IMR-90 (cell line): ENCODE measurements around the gene FAM81A. TPM values are rescaled to one million over a fixed set of nuclear protein-coding genes. Genes with fewer than 3 reads are reported as not detected.

Source experiments
- ATAC-seq: fragments of 200-7000 bp; cut with Tn5 transposase; 2 replicates; pipeline ENCODE4 v1.9.1; 2020; ENCODE audit warnings: low read depth, mild to moderate bottlenecking, moderate library complexity
- BruUV-seq: library from RNA; stranded (reverse); fragments of 400-500 nt; replicated peaks from 2 replicates; lab custom pipeline; 2021; lab: Mats Ljungman, UMichigan
- CTCF ChIA-PET: fragments of 300-600 bp; formaldehyde crosslinking; extraction: SDS; loops from one replicate; lab custom pipeline; 2021; ENCODE audit warnings: antibody characterized with exemption; lab: Yijun Ruan, JAX
- POLR2A ChIA-PET: fragments of 300-600 bp; sonication (Branson Sonifier 250); formaldehyde crosslinking; loops from one replicate; lab custom pipeline; 2022; ENCODE audit warnings: antibody characterized with exemption; ENCODE audit not compliant: unreplicated experiment; lab: Charles Lee
- DNase-seq: peaks from one replicate; pipeline ENCODE4 v3.0.0; 2013
- H2AFZ ChIP-seq: replicated peaks from 2 replicates; pipeline ENCODE3; 2013; ENCODE audit warnings: low read length, mild to moderate bottlenecking; ENCODE audit not compliant: poor library complexity
- H2AK5ac ChIP-seq: 2 replicates; pipeline ENCODE4 v1.6.1; 2013; ENCODE audit warnings: low read depth, low read length, inconsistent platforms
- H2AK9ac ChIP-seq: replicated peaks from 2 replicates; pipeline ENCODE3; 2013; ENCODE audit warnings: mild to moderate bottlenecking, low read depth, low read length, moderate library complexity; ENCODE audit not compliant: poor library complexity
- H2BK120ac ChIP-seq: 2 replicates; pipeline ENCODE4 v1.6.1; 2013; ENCODE audit warnings: low read depth, low read length, inconsistent platforms
- H2BK15ac ChIP-seq: 3 replicates; pipeline ENCODE4 v1.6.1; 2013; ENCODE audit warnings: low read depth, low read length, inconsistent platforms
- H2BK20ac ChIP-seq: 2 replicates; pipeline ENCODE4 v1.6.1; 2013; ENCODE audit warnings: low read depth, mild to moderate bottlenecking, inconsistent platforms, low read length, moderate library complexity
- H2BK5ac ChIP-seq: 2 replicates; pipeline ENCODE4 v1.6.1; 2013; ENCODE audit warnings: mild to moderate bottlenecking, low read depth, low read length, inconsistent platforms; ENCODE audit not compliant: poor library complexity, severe bottlenecking
- H3K14ac ChIP-seq: replicated peaks from 2 replicates; pipeline ENCODE4 v1.6.1; 2013; ENCODE audit warnings: low read depth, low read length, inconsistent platforms
- H3K18ac ChIP-seq: 2 replicates; pipeline ENCODE4 v1.6.1; 2013; ENCODE audit warnings: low read depth, low read length, control low read depth
- H3K23ac ChIP-seq: 2 replicates; pipeline ENCODE4 v1.6.1; 2013; ENCODE audit warnings: low read depth, low read length, inconsistent platforms
- H3K27ac ChIP-seq: 2 replicates; pipeline ENCODE4 v1.5.1; 2013; ENCODE audit warnings: mild to moderate bottlenecking, control low read depth, low read length; ENCODE audit not compliant: insufficient read depth
- H3K27me3 ChIP-seq: 2 replicates; pipeline ENCODE4 v1.6.1; 2013; ENCODE audit warnings: low read length; ENCODE audit not compliant: control insufficient read depth, insufficient read depth
- H3K36me3 ChIP-seq: 2 replicates; pipeline ENCODE4 v1.6.1; 2013; ENCODE audit warnings: low read length, mixed read lengths; ENCODE audit not compliant: control insufficient read depth, insufficient read depth
- H3K4ac ChIP-seq: 2 replicates; pipeline ENCODE4 v1.6.1; 2013; ENCODE audit warnings: low read depth, low read length, inconsistent platforms
- H3K4me1 ChIP-seq: 2 replicates; pipeline ENCODE4 v1.6.1; 2013; ENCODE audit warnings: low read length, mixed read lengths; ENCODE audit not compliant: control insufficient read depth, insufficient read depth
- H3K4me2 ChIP-seq: 2 replicates; pipeline ENCODE4 v1.6.1; 2013; ENCODE audit warnings: low read depth, mild to moderate bottlenecking, control low read depth, low read length, moderate library complexity
- H3K4me3 ChIP-seq: 2 replicates; pipeline ENCODE4 v1.5.1; 2013; ENCODE audit warnings: low read depth, mild to moderate bottlenecking, control low read depth, low read length, moderate library complexity; ENCODE audit not compliant: insufficient read depth
- H3K56ac ChIP-seq: 2 replicates; pipeline ENCODE4 v1.6.1; 2013; ENCODE audit warnings: low read length, inconsistent platforms; ENCODE audit not compliant: insufficient read depth; ENCODE audit errors: extremely low read depth
- H3K79me1 ChIP-seq, 2 experiments: 2 replicates each; pipeline ENCODE4 v1.6.1; 2013; ENCODE audit warnings: low read length in 2 of 2, inconsistent platforms in 1 of 2, low read depth in 1 of 2
- H3K9ac ChIP-seq: 2 replicates; pipeline ENCODE4 v1.6.1; 2013; ENCODE audit warnings: low read depth, low read length, control low read depth
- H3K9me1 ChIP-seq: 2 replicates; pipeline ENCODE4 v1.6.1; 2013; ENCODE audit warnings: low read length, inconsistent platforms; ENCODE audit not compliant: insufficient read depth
- H3K9me3 ChIP-seq: 2 replicates; pipeline ENCODE4 v1.6.1; 2013; ENCODE audit warnings: low read length; ENCODE audit not compliant: control insufficient read depth, insufficient read depth
- H4K20me1 ChIP-seq: 2 replicates; pipeline ENCODE4 v1.6.1; 2013; ENCODE audit warnings: low read length, inconsistent platforms; ENCODE audit not compliant: insufficient read depth
- H4K5ac ChIP-seq: 2 replicates; pipeline ENCODE4 v1.6.1; 2013; ENCODE audit warnings: mild to moderate bottlenecking, low read depth, low read length, control low read depth
- H4K8ac ChIP-seq, 2 experiments: 2 replicates each; pipeline ENCODE4 v1.6.1; 2013; ENCODE audit warnings: low read depth in 2 of 2, low read length in 2 of 2, control low read depth in 1 of 2, inconsistent platforms in 1 of 2
- H4K91ac ChIP-seq: 2 replicates; pipeline ENCODE4 v1.6.1; 2013; ENCODE audit warnings: low read depth, low read length, inconsistent platforms; ENCODE audit not compliant: insufficient read depth
- BHLHE40 ChIP-seq: fragments of 150-350 bp; IDR thresholded peaks from 2 replicates; pipeline ENCODE4 v1.6.1; 2016; ENCODE audit warnings: mild to moderate bottlenecking, low read depth, low read length
- ELK1 ChIP-seq: fragments of 150-350 bp; IDR thresholded peaks from 2 replicates; pipeline ENCODE4 v1.6.1; 2016; ENCODE audit warnings: low read depth, mild to moderate bottlenecking, low read length, moderate library complexity, borderline replicate concordance
- MAFK ChIP-seq: IDR thresholded peaks from 2 replicates; pipeline ENCODE4 v1.6.1; 2012; ENCODE audit warnings: low read depth, low read length, improper control_type of control experiment
- POLR2A ChIP-seq: IDR thresholded peaks from 2 replicates; pipeline ENCODE4 v1.6.1; 2012; ENCODE audit warnings: mild to moderate bottlenecking, low read depth, low read length
- WGBS, 2 experiments: methylation state at CpG; one replicate each; pipeline versions ENCODE4 v1.1.5 to v1.1.7; 2013; ENCODE audit warnings: missing lambda C conversion rate in 2 of 2; ENCODE audit not compliant: insufficient read length in 1 of 2; ENCODE audit errors: extremely low coverage in 2 of 2; 5-methylcytosine and 5-hydroxymethylcytosine counted together
- dilution Hi-C: fragments of 300-500 bp; cut with HindIII; formaldehyde crosslinking; loops from one replicate; pipeline ENCODE4 v1.14.3; 2018; ENCODE audit warnings: low sequenced_read_pairs; ENCODE audit not compliant: unreplicated experiment
- in situ Hi-C: fragments of 300-500 bp; cut with MboI; formaldehyde crosslinking; loops from 3 replicates; pipeline ENCODE4 v1.14.3; 2019; ENCODE audit warnings: low sequenced_read_pairs, inconsistent platforms, mixed read lengths
- intact Hi-C: fragments of 100-400 bp; cut with micrococcal nuclease; formaldehyde crosslinking; loops from 2 replicates; pipeline ENCODE4 v1.10.0; 2022
- polyA plus RNA-seq, 3 experiments: library from polyadenylated mRNA; depleted of rRNA; stranded (reverse); fragments of >200 nt; gene quantifications; 2 replicates each; pipeline ENCODE4 v1.2.3, GENCODE V29; 2012; ENCODE audit warnings: low replicate concordance in 1 of 3
- total RNA-seq: library from RNA; depleted of rRNA; stranded (reverse); fragments of >200 nt; gene quantifications from 2 replicates; pipeline ENCODE4 v1.2.3, GENCODE V29; 2012

Gene FAM81A
- total and polyA plus RNA-seq, 2 of the 4 experiments (the other 2 are of a cell fraction), result not detected

- Histone ChIP-seq H3K4me3 (no peak overlapping the region), H3K9ac (no peak overlapping the region), H2BK15ac (no peak overlapping the region), H2BK20ac (no peak overlapping the region), H3K9me3 (no peaks in the 10 kb centered on the region), H2AK5ac (no peak overlapping the region), H3K23ac (no peak overlapping the region), H2BK5ac (no peak overlapping the region), H3K9me1 (no peaks in the 10 kb centered on the region), H4K20me1 (no peaks in the 10 kb centered on the region), H3K36me3 (no peaks in the 10 kb centered on the region), H3K4me1 (no peaks in the 10 kb centered on the region), H3K56ac (no peak overlapping the region), H3K27ac (no peak overlapping the region), H4K5ac (no peak overlapping the region), H4K8ac (no peak overlapping the region), H3K14ac (no peak overlapping the region), H3K4ac (no peak overlapping the region), H2AFZ (no peak overlapping the region), H3K4me2 (no peak overlapping the region), H2BK120ac (no peak overlapping the region), H2AK9ac (no peak overlapping the region), H3K18ac (no peak overlapping the region), H3K27me3 (peaks cover 10% of the 10 kb centered on the region), H3K79me1 (no peaks in the 10 kb centered on the region), H4K91ac (no peak overlapping the region)
- CTCF ChIA-PET, result no interaction called here
- ATAC-seq (no peak), DNase-seq (no peak)
- WGBS, 2 experiments, result 80% methylated on average over 1 of the region's 6 CpGs; no CpG with 5 or more reads in 1 of the 2 experiments
- TF ChIP-seq MAFK, result no peak
- TF ChIP-seq ELK1, result no peak
- TF ChIP-seq BHLHE40, result no peak
- TF ChIP-seq POLR2A, result no peak
- dilution Hi-C loops, result no loop called here
- POLR2A ChIA-PET, result no interaction called here
- BruUV-seq, result no TSS peak
- in situ Hi-C loops, result no loop called here
- intact Hi-C loops, result loop anchor here (10.0 kb wide), 1 partner anchor 1309 kb away; no protein-coding TSS in a partner anchor
Observed at GRCh38 chr15:59523702-59524101, 85.7 kb downstream of the FAM81A start.
